Kidney epithelial cell (primary cell): Measurements from ENCODE around the gene HES2. TPM values are rescaled to one million over a fixed set of nuclear protein-coding genes. Genes with fewer than 3 reads are reported as not detected.
"Not testable (repeated sequence)": the region's sequence is repeated elsewhere in the genome, so short reads cannot be mapped to it uniquely, and the experiment has no call there.

ENCODE experiments used
- DNase-seq: peaks from one replicate; pipeline ENCODE4 v3.0.0-alpha.2; 2010; ENCODE audit warnings: low read depth
- H3K27me3 ChIP-seq: 2 replicates; pipeline ENCODE4 v1.6.0; 2011; ENCODE audit warnings: low read length; ENCODE audit not compliant: control insufficient read depth, insufficient read depth
- H3K36me3 ChIP-seq: 2 replicates; pipeline ENCODE4 v1.5.1; 2011; ENCODE audit warnings: low read length; ENCODE audit not compliant: control insufficient read depth, insufficient read depth
- H3K4me3 ChIP-seq: 2 replicates; pipeline ENCODE4 v1.5.1; 2011; ENCODE audit warnings: low read depth, mild to moderate bottlenecking, control low read depth, low read length
- total RNA-seq: library from RNA; depleted of rRNA; stranded (reverse); fragments of >200 nt; gene quantifications from 2 replicates; pipeline ENCODE4 v1.2.3, GENCODE V29; 2015
- TF ChIP-seq, protein P1 (sequence below): IDR thresholded peaks from 2 replicates; pipeline ENCODE4 v1.5.1; 2011; ENCODE audit warnings: mild to moderate bottlenecking, moderate library complexity, low read length, control low read depth, inconsistent platforms; ENCODE audit not compliant: insufficient read depth, poor library complexity, severe bottlenecking

The HES2 gene
- total RNA-seq, 1 donor from 2014 or later, result 15.9 TPM

DNA sequence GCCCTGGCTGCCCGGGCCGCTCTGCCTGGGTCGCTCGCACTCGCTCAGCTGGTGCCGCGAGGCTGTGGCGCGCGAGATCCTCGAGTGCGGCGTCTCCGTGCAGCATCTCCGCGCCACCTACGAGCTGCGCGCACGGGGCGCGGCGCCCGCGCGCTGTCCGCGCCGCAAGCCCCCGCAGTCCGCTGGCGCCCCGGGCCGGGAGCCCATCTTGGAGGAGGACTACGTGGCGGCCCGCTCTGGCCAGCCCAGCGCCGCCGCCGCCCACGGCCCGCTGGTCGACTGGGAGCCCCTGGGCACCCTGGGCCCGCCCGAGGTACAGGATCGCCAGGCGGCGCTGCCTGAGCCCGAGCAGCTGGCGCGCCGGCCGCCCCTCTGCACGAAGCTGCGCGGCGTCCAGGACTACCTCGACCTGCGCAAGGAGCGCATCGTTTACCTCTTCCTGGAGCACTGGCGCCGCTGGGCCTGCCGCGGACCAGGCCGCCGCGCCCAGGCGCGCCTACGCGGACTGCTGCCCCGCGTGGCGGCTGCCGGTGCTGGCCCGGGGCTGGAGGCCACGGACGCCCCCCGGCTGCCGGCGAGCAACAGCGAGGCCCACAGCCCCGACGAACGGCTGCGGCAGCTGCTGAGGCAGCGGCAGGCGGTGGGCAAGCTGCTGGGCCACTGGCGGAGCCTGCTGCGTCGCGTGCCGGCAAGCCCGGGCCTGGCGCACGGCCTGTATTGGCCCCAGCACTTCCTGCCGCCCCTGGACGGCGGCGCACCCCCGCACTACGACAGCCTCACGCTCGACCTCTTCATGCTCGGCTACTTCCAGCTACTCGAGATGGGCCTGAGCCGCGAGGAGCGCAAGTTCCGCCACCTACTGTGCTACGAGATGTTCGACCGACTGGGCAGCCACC, 35.4 kb upstream of the HES2 start:
- no peak for DNase-seq
- H3K27me3 ChIP-seq, result peaks cover 45% of the 10 kb centered on the region
- H3K4me3 ChIP-seq, result no peak overlapping the region

DNA sequence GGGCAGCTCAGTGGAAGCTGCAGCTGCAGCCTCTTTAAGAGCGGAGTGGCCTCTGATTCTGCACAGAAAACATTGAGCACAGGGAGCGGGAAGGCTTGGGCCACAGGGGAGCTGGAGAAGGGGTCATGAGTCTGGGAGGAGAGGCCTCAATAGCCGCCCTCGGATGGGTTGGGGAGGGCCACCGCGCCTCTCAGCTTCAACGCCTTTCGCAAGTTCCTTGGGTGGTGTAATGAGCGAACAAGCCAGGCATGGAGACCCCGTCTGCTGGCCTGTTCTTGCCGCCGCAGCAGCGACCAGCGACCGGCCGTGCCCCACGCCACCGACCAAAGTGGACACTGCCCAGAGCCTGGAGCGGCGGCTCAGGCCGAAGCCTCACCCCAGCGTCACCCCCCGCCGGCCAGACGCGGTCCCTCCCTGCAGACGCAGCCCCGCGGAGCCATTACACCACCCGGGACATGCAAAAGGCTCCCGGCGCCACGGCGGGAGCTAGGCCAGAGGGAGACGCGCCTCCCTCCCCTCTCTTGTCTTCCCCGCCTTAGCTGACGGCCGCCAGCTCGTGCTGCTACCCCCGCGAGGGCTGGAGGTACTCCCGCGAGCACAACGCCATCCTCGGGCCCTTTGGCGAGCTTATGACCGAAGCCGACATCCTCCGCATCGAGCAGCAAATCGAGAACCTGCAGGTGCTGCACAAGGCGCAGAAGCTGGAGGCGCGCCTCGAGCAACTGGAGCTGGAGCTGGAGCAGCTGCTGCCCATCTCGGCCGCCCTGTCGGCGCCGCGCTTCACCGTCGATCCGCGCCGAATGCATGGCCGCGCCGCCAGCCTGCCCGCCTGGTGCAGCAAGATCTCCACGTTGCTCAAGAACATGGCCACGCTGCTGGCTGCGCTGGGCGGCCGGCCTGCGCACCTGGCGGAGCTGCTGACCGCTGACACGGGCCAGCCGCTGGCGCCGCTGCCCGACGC, 34.5 kb upstream of the HES2 start:
- DNase-seq, H3K4me3 ChIP-seq, H3K36me3 ChIP-seq: not testable (repeated sequence)
- peaks cover 52% of the 10 kb centered on the region for H3K27me3 ChIP-seq

More for the DNA sequence above, 35.4 kb upstream of the HES2 start:
- TF ChIP-seq, protein P1, sequence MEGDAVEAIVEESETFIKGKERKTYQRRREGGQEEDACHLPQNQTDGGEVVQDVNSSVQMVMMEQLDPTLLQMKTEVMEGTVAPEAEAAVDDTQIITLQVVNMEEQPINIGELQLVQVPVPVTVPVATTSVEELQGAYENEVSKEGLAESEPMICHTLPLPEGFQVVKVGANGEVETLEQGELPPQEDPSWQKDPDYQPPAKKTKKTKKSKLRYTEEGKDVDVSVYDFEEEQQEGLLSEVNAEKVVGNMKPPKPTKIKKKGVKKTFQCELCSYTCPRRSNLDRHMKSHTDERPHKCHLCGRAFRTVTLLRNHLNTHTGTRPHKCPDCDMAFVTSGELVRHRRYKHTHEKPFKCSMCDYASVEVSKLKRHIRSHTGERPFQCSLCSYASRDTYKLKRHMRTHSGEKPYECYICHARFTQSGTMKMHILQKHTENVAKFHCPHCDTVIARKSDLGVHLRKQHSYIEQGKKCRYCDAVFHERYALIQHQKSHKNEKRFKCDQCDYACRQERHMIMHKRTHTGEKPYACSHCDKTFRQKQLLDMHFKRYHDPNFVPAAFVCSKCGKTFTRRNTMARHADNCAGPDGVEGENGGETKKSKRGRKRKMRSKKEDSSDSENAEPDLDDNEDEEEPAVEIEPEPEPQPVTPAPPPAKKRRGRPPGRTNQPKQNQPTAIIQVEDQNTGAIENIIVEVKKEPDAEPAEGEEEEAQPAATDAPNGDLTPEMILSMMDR, result no peak
- H3K36me3 ChIP-seq, result no peaks in the 10 kb centered on the region

DNA sequence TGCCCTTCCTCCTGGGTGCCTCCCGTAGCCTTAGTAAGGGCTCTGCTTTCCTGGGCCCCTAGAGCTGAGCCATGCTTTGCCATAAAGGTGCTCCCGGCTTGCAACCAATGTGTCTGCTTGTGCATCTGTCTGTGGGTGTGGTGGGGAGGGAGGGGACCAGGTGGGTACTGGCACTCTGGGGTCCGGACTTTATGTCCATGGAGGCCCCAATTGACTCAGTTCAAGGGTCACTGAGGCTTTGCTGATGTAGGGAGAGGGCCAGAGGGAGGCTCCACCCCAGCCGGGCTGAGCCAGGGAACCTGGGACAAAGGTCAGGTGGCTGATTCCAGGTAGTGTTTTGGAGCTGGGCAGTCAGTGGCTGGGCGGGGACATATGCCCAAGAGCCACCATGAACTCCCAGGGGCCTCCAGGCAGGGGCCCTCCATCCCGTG, 31.2 kb upstream of the HES2 start:
- Histone ChIP-seq H3K4me3 (no peak overlapping the region), H3K36me3 (no peaks in the 10 kb centered on the region), H3K27me3 (peaks cover 72% of the 10 kb centered on the region)
- TF ChIP-seq, protein P1, result no peak
- DNase-seq, result no peak

DNA sequence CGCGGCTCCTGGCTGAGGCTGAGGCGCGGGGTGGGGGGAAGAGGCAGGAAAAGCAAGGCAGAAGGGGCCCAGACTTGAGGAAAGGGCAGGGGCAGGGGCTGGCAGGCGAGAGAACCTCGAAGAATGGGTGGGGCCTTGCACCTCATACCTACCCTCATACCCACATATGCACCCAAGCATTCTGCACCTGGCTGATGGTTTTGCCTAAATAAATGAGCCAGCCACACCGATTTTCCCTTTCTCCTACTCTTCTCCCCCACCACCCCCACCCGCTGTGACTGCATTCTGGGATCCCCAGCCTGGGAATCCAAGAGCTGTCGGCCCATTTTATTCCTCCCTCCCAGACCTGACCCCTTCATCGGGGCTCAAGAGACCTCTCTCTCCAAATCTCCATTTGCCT, 30.8 kb upstream of the HES2 start:
- H3K4me3 ChIP-seq, H3K36me3 ChIP-seq, DNase-seq: not testable (repeated sequence)
- H3K27me3 ChIP-seq, result peaks cover 71% of the 10 kb centered on the region

DNA sequence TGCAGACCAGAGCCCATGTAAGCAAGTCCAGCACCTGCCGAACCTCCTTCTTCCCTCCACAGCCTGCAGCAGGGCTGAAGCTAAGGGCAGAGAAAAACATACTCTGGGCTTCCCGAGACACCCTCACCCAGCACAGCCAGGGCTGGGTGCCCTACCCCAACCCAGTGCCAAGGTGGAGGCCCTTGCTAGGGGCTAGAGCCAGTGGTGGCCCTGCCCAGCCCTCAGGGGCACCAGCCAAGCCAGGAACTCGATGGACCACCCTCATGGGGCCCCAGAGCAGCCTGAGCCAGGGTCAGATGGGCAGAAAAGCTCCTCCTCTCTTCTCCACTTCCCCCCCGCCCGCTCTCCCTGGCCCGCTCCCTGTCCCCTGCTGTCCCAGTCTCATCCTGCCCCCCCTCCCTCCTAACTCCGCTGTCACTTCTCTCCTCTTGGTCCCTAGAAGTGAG, 30.3 kb upstream of the HES2 start:
- no peak for DNase-seq
- H3K27me3 ChIP-seq, result peaks cover 71% of the 10 kb centered on the region
- TF ChIP-seq, protein P1, result no peak

DNA sequence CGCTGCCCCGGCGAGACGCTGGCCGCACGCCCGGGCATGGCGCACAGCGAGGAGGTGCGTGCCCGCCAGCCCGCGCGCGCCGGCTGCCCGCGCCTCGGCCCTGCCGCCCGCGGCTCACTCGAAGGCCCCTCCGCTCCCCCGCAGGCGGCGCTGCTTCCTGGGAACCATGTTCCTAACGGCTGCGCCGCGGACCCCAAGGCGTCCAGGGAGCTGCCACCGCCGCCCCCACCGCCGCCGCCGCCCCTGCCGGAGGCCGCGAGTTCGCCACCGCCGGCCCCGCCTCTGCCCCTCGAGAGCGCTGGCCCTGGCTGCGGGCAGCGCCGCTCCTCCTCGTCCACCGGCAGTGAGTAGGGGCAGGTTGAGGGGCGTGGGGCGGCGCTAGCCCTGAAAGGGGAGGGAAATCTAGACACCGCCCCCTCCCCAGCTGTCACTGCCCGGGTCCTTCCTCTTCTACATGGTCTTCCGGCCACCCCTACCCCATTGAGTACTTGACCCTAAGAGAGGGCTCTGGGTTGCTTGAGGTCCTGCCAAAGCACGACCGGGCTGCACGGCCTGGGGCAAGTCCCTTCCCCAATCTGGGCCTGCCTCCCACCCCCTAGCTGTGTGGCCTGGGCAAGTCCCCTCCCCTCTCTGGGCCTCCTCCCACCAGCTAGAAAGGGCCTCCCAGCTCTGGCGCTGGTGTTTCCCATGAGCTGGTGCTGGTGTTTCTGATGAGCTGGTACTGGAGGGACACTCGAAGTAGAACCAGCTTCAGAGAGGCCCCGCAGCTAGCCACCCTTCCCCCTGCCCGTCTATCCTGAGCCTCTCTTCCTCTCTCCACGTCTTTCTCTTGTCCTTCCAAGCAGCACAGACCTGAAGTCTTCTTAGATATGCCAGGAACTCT, 29.3 kb upstream of the HES2 start:
- TF ChIP-seq, protein P1, result no peak
- no peaks in the 10 kb centered on the region for H3K36me3 ChIP-seq
- H3K4me3 ChIP-seq, result no peak overlapping the region
- no peak for DNase-seq
- peaks cover 71% of the 10 kb centered on the region for H3K27me3 ChIP-seq

More for the DNA sequence above, 30.3 kb upstream of the HES2 start:
- H3K4me3 ChIP-seq, result no peak overlapping the region
- H3K36me3 ChIP-seq, result no peaks in the 10 kb centered on the region
